HEK293T (cell line): ENCODE results near the gene GSTT2B.

Experiments
- ARNT ChIP-seq: fragments of 450-650 bp; IDR thresholded peaks from 2 replicates; pipeline ENCODE4 v1.6.1; 2017; ENCODE audit warnings: mild to moderate bottlenecking
- BHLHE40 ChIP-seq: fragments of 450-650 bp; IDR thresholded peaks from 2 replicates; pipeline ENCODE4 v1.6.1; 2016; ENCODE audit warnings: mild to moderate bottlenecking, moderate library complexity, borderline replicate concordance
- ELF4 ChIP-seq: fragments of 450-650 bp; IDR thresholded peaks from 2 replicates; pipeline ENCODE4 v1.6.1; 2017; ENCODE audit warnings: antibody characterized with exemption
- FOXA1 ChIP-seq: fragments of 450-650 bp; IDR thresholded peaks from 2 replicates; pipeline ENCODE4 v1.6.1; 2016; ENCODE audit warnings: mild to moderate bottlenecking
- FOXK2 ChIP-seq: fragments of 450-650 bp; IDR thresholded peaks from 2 replicates; pipeline ENCODE4 v1.6.1; 2016; ENCODE audit warnings: mild to moderate bottlenecking
- FOXM1 ChIP-seq: fragments of 450-650 bp; IDR thresholded peaks from 2 replicates; pipeline ENCODE4 v1.6.1; 2017; ENCODE audit warnings: mild to moderate bottlenecking, borderline replicate concordance
- L3MBTL2 ChIP-seq: fragments of 450-650 bp; conservative IDR thresholded peaks from 2 replicates; pipeline ENCODE4 v1.6.1; 2016; ENCODE audit warnings: mild to moderate bottlenecking
- LEF1 ChIP-seq: fragments of 450-650 bp; IDR thresholded peaks from 2 replicates; pipeline ENCODE4 v1.6.1; 2017; ENCODE audit warnings: mild to moderate bottlenecking, borderline replicate concordance
- NFRKB ChIP-seq: fragments of 450-650 bp; IDR thresholded peaks from 2 replicates; pipeline ENCODE4 v1.6.1; 2016; ENCODE audit warnings: mild to moderate bottlenecking, moderate library complexity
- PKNOX1 ChIP-seq: fragments of 450-650 bp; IDR thresholded peaks from 2 replicates; pipeline ENCODE4 v1.6.1; 2016
- SP1 ChIP-seq: fragments of 450-650 bp; IDR thresholded peaks from 2 replicates; pipeline ENCODE4 v1.6.1; 2017
- SUZ12 ChIP-seq: fragments of 450-650 bp; IDR thresholded peaks from 2 replicates; pipeline ENCODE4 v1.6.1; 2016; ENCODE audit warnings: mild to moderate bottlenecking
- TARDBP ChIP-seq: fragments of 450-650 bp; IDR thresholded peaks from 2 replicates; pipeline ENCODE4 v1.6.1; 2016
- ZNF384 ChIP-seq: fragments of 450-650 bp; IDR thresholded peaks from 2 replicates; pipeline ENCODE4 v1.6.1; 2016

GRCh38 chr22:24002851-24003250 is 41.9 kb upstream of the GSTT2B start:
- no peak for TF ChIP-seq L3MBTL2
- TF ChIP-seq TARDBP: no peak
- no peak for TF ChIP-seq BHLHE40
- TF ChIP-seq SUZ12: no peak
- TF ChIP-seq SP1: no peak
- no peak for TF ChIP-seq FOXK2
- no peak for TF ChIP-seq NFRKB
- no peak for TF ChIP-seq FOXM1
- no peak for TF ChIP-seq ZNF384
- TF ChIP-seq LEF1: no peak
- no peak for TF ChIP-seq ARNT
- no peak for TF ChIP-seq FOXA1
- no peak for TF ChIP-seq ELF4
- no peak for TF ChIP-seq PKNOX1
